Lung (tissue), 12 donors: ENCODE results near the gene NBEA. TPM values are rescaled to one million over a fixed set of nuclear protein-coding genes. Genes with fewer than 3 reads are reported as not detected.

ENCODE experiments used
- ATAC-seq: fragments of 200-7000 bp; cut with Tn5 transposase; one replicate; pipeline ENCODE4 v1.9.1; 2020; ENCODE audit warnings: moderate number of reproducible peaks; ENCODE audit not compliant: insufficient read depth, low FRiP score
- DNase-seq, 3 donors: peaks; one replicate each; pipeline ENCODE4 v3.0.0-alpha.2; 2013 to 2017
- H3K27ac ChIP-seq, 2 donors: one replicate each; pipeline ENCODE4 v1.5.1; 2013; ENCODE audit warnings: mild to moderate bottlenecking in 2 of 2, moderate library complexity in 2 of 2, control low read depth in 1 of 2, inconsistent platforms in 1 of 2, low read depth in 1 of 2, low read length in 1 of 2
- H3K27me3 ChIP-seq, 3 donors: one replicate each; pipeline ENCODE4 v1.5.1; 2013; ENCODE audit warnings: low read length in 2 of 3; ENCODE audit not compliant: control insufficient read depth in 3 of 3, insufficient read depth in 3 of 3
- H3K36me3 ChIP-seq, 4 donors: one replicate each; pipeline ENCODE4 v1.5.1; 2013; ENCODE audit warnings: low read length in 4 of 4, mild to moderate bottlenecking in 1 of 4, moderate library complexity in 1 of 4; ENCODE audit not compliant: control insufficient read depth in 4 of 4, insufficient read depth in 4 of 4
- H3K4me1 ChIP-seq, 5 donors: one replicate each; pipeline ENCODE4 v1.5.1; 2013; ENCODE audit warnings: low read length in 5 of 5, mild to moderate bottlenecking in 2 of 5, moderate library complexity in 1 of 5; ENCODE audit not compliant: control insufficient read depth in 5 of 5, insufficient read depth in 5 of 5
- H3K4me3 ChIP-seq: one replicate; pipeline ENCODE4 v1.5.1; 2013; ENCODE audit warnings: mild to moderate bottlenecking, control low read depth, moderate library complexity
- H3K9ac ChIP-seq, 2 donors: one replicate each; pipeline ENCODE4 v1.5.1; 2013; ENCODE audit warnings: low read length in 2 of 2, control low read depth in 1 of 2; ENCODE audit not compliant: insufficient read depth in 1 of 2
- H3K9me3 ChIP-seq, 4 donors: one replicate each; pipeline ENCODE4 v1.5.1; 2013; ENCODE audit warnings: low read length in 3 of 4, mild to moderate bottlenecking in 1 of 4, moderate library complexity in 1 of 4; ENCODE audit not compliant: control insufficient read depth in 4 of 4, insufficient read depth in 3 of 4
- CTCF ChIP-seq: IDR thresholded peaks from 2 replicates; pipeline ENCODE4 v1.5.1; 2012; ENCODE audit warnings: mild to moderate bottlenecking; ENCODE audit errors: control extremely low read depth, extremely low read depth
- whole genome bisulfite sequencing, 2 donors: extraction: QIAGEN DNeasy Blood & Tissue Kit; methylation state at CpG; one replicate each; pipeline ENCODE4 v1.1.7; 2013; 5-methylcytosine and 5-hydroxymethylcytosine counted together
- polyA plus RNA-seq, 2 donors: library from polyadenylated mRNA; stranded (reverse); fragments of 200-250 nt; gene quantifications; one replicate each; pipeline ENCODE4 v1.2.1, GENCODE V29; 2013
- total RNA-seq, 2 donors: library from RNA; depleted of rRNA in 1 of 2; stranded (reverse); fragments of >200 nt in 1 of 2; gene quantifications; one replicate each; pipeline ENCODE4 v1.2.1, GENCODE V29; 2014 to 2021
- donor health status: control.
- donor health status: control.
- donor health status: Bipolar disorder and iron deficiency.
- donor health status: healthy.
- donor health status: DM: yes; HTN: yes; CAD: no.

The NBEA gene
- total and polyA plus RNA-seq, 4 donors, result 1.6 to 26.5 (median 5.3) TPM

- no peak for TF ChIP-seq CTCF
- ATAC-seq, result no peak
- Histone ChIP-seq H3K4me1 (peaks cover 0 to under 1% (median 0%) of the 10 kb centered on the region in 5 donors), H3K9me3 (no peaks in the 10 kb centered on the region), H3K36me3 (peaks cover 0 to 3% (median 0%) of the 10 kb centered on the region in 4 donors), H3K4me3 (no peak overlapping the region), H3K27me3 (no peaks in the 10 kb centered on the region), H3K9ac (no peak overlapping the region), H3K27ac (no peak overlapping the region)
- WGBS, 2 donors, result 70 to 77% methylated on average over 5 of the region's 5 CpGs
- no peak for DNase-seq
These were observed 217.0 kb downstream of the NBEA start for GRCh38 chr13:35159041-35159440.

GRCh38 chr13:35160896-35161295 is 218.8 kb downstream of the NBEA start:
- 79 to 89% methylated on average over 3 of the region's 3 CpGs for WGBS, 2 donors
- no peak for ATAC-seq

GRCh38 chr13:35162420-35162819 is 220.3 kb downstream of the NBEA start:
- Histone ChIP-seq H3K4me3 (no peak overlapping the region), H3K9ac (no peak overlapping the region), H3K4me1 (peaks cover 0 to 5% (median 0%) of the 10 kb centered on the region in 5 donors), H3K27me3 (no peaks in the 10 kb centered on the region), H3K27ac (no peak overlapping the region), H3K36me3 (peaks cover 0 to 3% (median 1%) of the 10 kb centered on the region in 4 donors), H3K9me3 (no peaks in the 10 kb centered on the region)
- WGBS, 2 donors, result 14 to 29% methylated on average over 2 of the region's 2 CpGs
- TF ChIP-seq CTCF, result no peak
- ATAC-seq (no peak), DNase-seq (no peak)

More at GRCh38 chr13:35160896-35161295, 218.8 kb downstream of the NBEA start:
- Histone ChIP-seq H3K27ac (no peak overlapping the region), H3K4me3 (no peak overlapping the region), H3K27me3 (no peaks in the 10 kb centered on the region), H3K9ac (no peak overlapping the region), H3K36me3 (peaks cover 0 to 3% (median 1%) of the 10 kb centered on the region in 4 donors), H3K9me3 (no peaks in the 10 kb centered on the region), H3K4me1 (no peaks in the 10 kb centered on the region)
- TF ChIP-seq CTCF, result no peak
- DNase-seq, result no peak

GRCh38 chr13:35163674-35164073 is 221.6 kb downstream of the NBEA start:
- no peaks in the 10 kb centered on the region for H3K9me3 ChIP-seq
- no peak overlapping the region for H3K27ac ChIP-seq
- no peak overlapping the region for H3K9ac ChIP-seq
- ATAC-seq, result no peak
- peaks cover 0 to 5% (median 0%) of the 10 kb centered on the region in 5 donors for H3K4me1 ChIP-seq
- TF ChIP-seq CTCF, result no peak
- 95 to 96% methylated on average over 1 of the region's 1 CpG for WGBS, 2 donors
- no peaks in the 10 kb centered on the region for H3K27me3 ChIP-seq
- DNase-seq, result no peak
- H3K36me3 ChIP-seq, result peaks cover 0 to 3% (median 1%) of the 10 kb centered on the region in 4 donors
- H3K4me3 ChIP-seq, result no peak overlapping the region
